CD4-positive, alpha-beta T cell treated with Interleukin-4 for 4 hours (primary cell): ENCODE data around the gene LIG1.

Source experiments
- DNase-seq: peaks from one replicate; pipeline ENCODE4 v3.0.0-alpha.2; 2020

Gene LIG1

DNA sequence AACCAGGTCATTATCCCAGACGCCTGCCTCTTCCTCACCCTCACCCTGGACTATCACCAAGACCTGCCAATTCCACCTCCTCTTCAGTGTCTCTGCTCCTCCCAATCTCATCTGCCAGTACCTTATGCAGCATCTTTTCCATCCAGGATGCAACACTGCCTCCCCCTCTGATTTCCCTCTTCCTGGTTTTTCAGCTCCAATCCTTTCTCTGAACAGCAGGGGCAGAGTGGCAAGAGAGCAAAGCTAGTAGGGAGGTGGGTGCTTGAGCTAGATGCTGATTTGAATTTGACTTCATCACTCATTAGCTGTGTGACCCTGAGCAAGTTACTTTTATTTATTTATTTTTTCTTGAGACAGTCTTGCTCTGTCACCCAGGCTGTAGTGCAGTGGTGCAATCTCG is 100.7 kb downstream of the LIG1 start:
- no peak for DNase-seq
